ENCODE data around the gene SFXN5. TPM values are rescaled to one million over a fixed set of nuclear protein-coding genes. Genes with fewer than 3 reads are reported as not detected.

The SFXN5 gene
- total RNA-seq, 1 experiment from 2014 or later = 22.0 TPM

DNA sequence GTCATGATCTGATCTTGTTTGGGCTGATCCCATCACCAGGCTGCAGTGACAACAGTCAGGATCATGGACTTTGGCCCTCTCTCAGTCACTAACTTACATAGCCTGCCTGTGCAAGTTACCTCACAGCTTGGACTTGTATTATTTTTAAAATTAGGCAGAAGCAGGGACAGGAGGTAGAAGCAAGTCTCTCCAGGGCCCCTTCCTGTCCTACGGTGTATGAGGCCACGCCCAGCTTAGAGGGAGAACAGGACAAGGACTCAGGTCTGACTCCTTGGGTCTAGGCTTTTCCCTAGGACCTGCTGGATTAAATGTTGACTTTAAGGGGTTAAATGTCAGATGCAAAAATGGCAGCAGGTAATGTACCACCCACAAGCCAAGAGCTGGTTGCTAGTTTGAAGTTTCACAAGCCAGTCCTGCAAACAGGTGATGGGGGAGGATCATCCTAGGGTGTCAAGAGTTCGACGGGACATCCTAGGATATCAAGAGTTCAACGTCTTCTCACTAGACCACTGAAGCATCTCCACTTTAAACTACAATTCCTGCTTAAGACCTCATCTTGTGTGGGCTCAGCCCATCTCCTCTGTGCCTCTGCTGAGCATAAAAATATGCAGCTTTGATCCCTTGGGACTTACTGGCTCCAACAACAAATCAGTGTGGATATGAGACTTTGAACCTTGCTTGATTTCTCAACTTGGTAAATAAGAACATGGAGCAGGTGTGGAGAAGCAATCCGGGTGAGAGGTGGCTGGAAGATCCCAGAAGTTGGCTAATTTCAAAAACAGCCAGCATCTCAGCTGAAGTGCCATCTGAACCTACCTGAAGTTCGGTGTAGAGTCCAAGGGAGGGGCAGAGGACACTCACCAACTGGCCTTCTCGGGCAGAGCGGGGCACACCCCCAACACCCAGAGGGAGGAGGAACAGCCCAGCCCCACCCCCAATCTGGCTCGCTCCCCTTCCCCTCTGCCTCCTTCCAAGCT, 39.5 kb downstream of the SFXN5 start:
- Histone ChIP-seq H3K9me2 (replicated peaks; ENCODE audit: low read length) (no peaks in the 10 kb centered on the region), H3K79me2 (ENCODE audit: low read length) (no peaks in the 10 kb centered on the region), H3K4me2 (ENCODE audit: low read length) (no peak overlapping the region), H3K4me1 (ENCODE audit: insufficient read depth, low read length) (no peaks in the 10 kb centered on the region), H3K9me3 (ENCODE audit: low read length) (no peaks in the 10 kb centered on the region), H3K4me3 (ENCODE audit: low read length) (no peak overlapping the region), H3F3A (ENCODE audit: low read length, unreplicated experiment) (no peaks in the 10 kb centered on the region), H3K27me3 (ENCODE audit: low read length) (no peaks in the 10 kb centered on the region), H2AFZ (ENCODE audit: low read length) (no peak overlapping the region), H4K20me1 (ENCODE audit: low read length) (no peaks in the 10 kb centered on the region), H3K9ac (ENCODE audit: low read length) (no peak overlapping the region), H3K27ac (ENCODE audit: low read length) (no peak overlapping the region), H3K36me3 (ENCODE audit: low read depth, low read length) (no peaks in the 10 kb centered on the region; the same call in 1 of the 2 replicates)
- CTCF ChIA-PET = no interaction called here
- TF ChIP-seq EZH2 (IDR thresholded peaks at IDR 0.05; ENCODE audit: low read length, unreplicated experiment) (no peak), EZH2phosphoT487 (IDR thresholded peaks at IDR 0.05; ENCODE audit: borderline replicate concordance, low read length) (no peak)
- TF ChIP-seq, protein P1, sequence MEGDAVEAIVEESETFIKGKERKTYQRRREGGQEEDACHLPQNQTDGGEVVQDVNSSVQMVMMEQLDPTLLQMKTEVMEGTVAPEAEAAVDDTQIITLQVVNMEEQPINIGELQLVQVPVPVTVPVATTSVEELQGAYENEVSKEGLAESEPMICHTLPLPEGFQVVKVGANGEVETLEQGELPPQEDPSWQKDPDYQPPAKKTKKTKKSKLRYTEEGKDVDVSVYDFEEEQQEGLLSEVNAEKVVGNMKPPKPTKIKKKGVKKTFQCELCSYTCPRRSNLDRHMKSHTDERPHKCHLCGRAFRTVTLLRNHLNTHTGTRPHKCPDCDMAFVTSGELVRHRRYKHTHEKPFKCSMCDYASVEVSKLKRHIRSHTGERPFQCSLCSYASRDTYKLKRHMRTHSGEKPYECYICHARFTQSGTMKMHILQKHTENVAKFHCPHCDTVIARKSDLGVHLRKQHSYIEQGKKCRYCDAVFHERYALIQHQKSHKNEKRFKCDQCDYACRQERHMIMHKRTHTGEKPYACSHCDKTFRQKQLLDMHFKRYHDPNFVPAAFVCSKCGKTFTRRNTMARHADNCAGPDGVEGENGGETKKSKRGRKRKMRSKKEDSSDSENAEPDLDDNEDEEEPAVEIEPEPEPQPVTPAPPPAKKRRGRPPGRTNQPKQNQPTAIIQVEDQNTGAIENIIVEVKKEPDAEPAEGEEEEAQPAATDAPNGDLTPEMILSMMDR (conservative IDR thresholded peaks at IDR 0.05; ENCODE audit: low read depth, low read length) = no peak
- BruUV-seq (replicated peaks) = no TSS peak
- ATAC-seq (no peak), DNase-seq (no peak)
- POLR2A ChIA-PET (ENCODE audit: unreplicated experiment) = no interaction called here
- intact Hi-C loops (cut with micrococcal nuclease) = no loop called here

DNA sequence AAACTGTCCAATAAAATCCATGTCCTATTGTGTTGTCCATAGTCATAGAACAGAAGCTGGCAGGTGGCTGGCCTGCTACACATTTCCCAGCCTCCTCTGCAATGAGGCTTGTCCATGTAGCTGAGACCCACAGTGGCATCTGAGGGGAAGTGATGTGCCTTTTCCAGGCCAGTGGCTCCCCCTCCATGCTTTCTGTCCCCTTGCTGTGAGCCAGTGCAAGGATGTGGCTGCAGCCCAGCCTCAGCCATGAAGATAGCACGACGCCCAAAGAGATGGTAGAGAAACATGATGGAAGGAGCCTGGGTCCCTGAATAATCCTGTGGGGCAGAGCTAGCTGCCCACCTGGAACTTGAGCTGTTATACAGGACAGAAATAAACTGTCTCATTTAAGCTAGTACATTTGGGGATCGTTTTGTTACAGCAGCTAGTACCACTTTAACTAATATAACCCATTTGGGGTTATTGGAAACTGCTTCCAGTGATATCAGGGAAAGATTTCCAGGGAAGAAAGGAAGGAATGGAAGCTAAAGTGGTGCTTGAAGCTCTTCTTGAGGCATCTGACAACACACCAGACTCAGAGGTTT, 40.3 kb downstream of the SFXN5 start:
- no peaks in the 10 kb centered on the region; the same call in 1 of the 2 replicates for H3K36me3 ChIP-seq (ENCODE audit: low read depth, low read length)
- H3K9ac ChIP-seq (ENCODE audit: low read length) = no peak overlapping the region
- no peaks in the 10 kb centered on the region for H3F3A ChIP-seq (ENCODE audit: low read length, unreplicated experiment)
- H3K9me3 ChIP-seq (ENCODE audit: low read length) = no peaks in the 10 kb centered on the region
- intact Hi-C loops (cut with micrococcal nuclease) = no loop called here
- no peaks in the 10 kb centered on the region for H3K27me3 ChIP-seq (ENCODE audit: low read length)
- H3K4me2 ChIP-seq (ENCODE audit: low read length) = no peak overlapping the region
- no peaks in the 10 kb centered on the region for H3K79me2 ChIP-seq (ENCODE audit: low read length)
- ChIA-PET CTCF (no interaction called here), POLR2A (ENCODE audit: unreplicated experiment) (no interaction called here)
- no peaks in the 10 kb centered on the region for H4K20me1 ChIP-seq (ENCODE audit: low read length)
- ATAC-seq (no peak), DNase-seq (no peak)
- H3K4me3 ChIP-seq (ENCODE audit: low read length) = no peak overlapping the region
- no TSS peak for BruUV-seq (replicated peaks)
- TF ChIP-seq EZH2phosphoT487 (IDR thresholded peaks at IDR 0.05; ENCODE audit: borderline replicate concordance, low read length) = no peak
- no peak for TF ChIP-seq EZH2 (IDR thresholded peaks at IDR 0.05; ENCODE audit: low read length, unreplicated experiment)
- TF ChIP-seq, protein P1 (conservative IDR thresholded peaks at IDR 0.05; ENCODE audit: low read depth, low read length) = no peak
- H2AFZ ChIP-seq (ENCODE audit: low read length) = no peak overlapping the region
- no peak overlapping the region for H3K27ac ChIP-seq (ENCODE audit: low read length)
- H3K9me2 ChIP-seq (replicated peaks; ENCODE audit: low read length) = no peaks in the 10 kb centered on the region
- no peaks in the 10 kb centered on the region for H3K4me1 ChIP-seq (ENCODE audit: insufficient read depth, low read length)

DNA sequence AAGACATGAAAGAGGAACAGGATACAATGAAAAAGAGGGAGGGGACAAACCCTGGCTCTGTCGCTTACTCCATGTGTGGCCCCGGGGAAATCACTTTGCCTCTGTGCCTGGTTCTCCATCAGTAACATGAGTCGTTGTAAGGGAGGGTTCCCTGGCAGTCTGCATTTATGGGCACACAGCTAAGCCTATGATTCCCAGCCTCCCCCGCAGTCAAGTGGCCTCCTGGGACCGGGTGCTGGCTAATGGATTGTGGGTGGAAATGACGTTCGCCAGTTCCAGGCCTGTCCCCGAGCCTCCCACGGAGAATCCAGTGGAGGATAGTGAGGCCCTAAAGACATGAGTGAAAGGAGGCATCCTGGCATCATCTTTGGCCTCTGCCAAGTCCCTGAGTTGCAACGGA, 42.7 kb downstream of the SFXN5 start:
- H3K4me3 ChIP-seq (ENCODE audit: low read length) = no peak overlapping the region
- no peak for TF ChIP-seq EZH2phosphoT487 (IDR thresholded peaks at IDR 0.05; ENCODE audit: borderline replicate concordance, low read length)
- no peak for TF ChIP-seq EZH2 (IDR thresholded peaks at IDR 0.05; ENCODE audit: low read length, unreplicated experiment)
- TF ChIP-seq, protein P1 (conservative IDR thresholded peaks at IDR 0.05; ENCODE audit: low read depth, low read length) = no peak
- no peaks in the 10 kb centered on the region for H4K20me1 ChIP-seq (ENCODE audit: low read length)
- no peak for DNase-seq
- BruUV-seq (replicated peaks) = no TSS peak
- H3K4me1 ChIP-seq (ENCODE audit: insufficient read depth, low read length) = no peaks in the 10 kb centered on the region
- H3K79me2 ChIP-seq (ENCODE audit: low read length) = no peaks in the 10 kb centered on the region
- ATAC-seq = no peak
- H2AFZ ChIP-seq (ENCODE audit: low read length) = no peak overlapping the region
- no peaks in the 10 kb centered on the region for H3K9me3 ChIP-seq (ENCODE audit: low read length)
- ChIA-PET CTCF (no interaction called here), POLR2A (ENCODE audit: unreplicated experiment) (no interaction called here)
- H3K9me2 ChIP-seq (replicated peaks; ENCODE audit: low read length) = no peaks in the 10 kb centered on the region
- H3F3A ChIP-seq (ENCODE audit: low read length, unreplicated experiment) = no peaks in the 10 kb centered on the region
- H3K9ac ChIP-seq (ENCODE audit: low read length) = no peak overlapping the region
- intact Hi-C loops (cut with micrococcal nuclease) = no loop called here
- H3K27me3 ChIP-seq (ENCODE audit: low read length) = no peaks in the 10 kb centered on the region
- H3K4me2 ChIP-seq (ENCODE audit: low read length) = no peak overlapping the region
- H3K27ac ChIP-seq (ENCODE audit: low read length) = no peak overlapping the region
- no peaks in the 10 kb centered on the region; the same call in 1 of the 2 replicates for H3K36me3 ChIP-seq (ENCODE audit: low read depth, low read length)
